ENCODE data around the gene PUSL1.

PUSL1 gene

DNA sequence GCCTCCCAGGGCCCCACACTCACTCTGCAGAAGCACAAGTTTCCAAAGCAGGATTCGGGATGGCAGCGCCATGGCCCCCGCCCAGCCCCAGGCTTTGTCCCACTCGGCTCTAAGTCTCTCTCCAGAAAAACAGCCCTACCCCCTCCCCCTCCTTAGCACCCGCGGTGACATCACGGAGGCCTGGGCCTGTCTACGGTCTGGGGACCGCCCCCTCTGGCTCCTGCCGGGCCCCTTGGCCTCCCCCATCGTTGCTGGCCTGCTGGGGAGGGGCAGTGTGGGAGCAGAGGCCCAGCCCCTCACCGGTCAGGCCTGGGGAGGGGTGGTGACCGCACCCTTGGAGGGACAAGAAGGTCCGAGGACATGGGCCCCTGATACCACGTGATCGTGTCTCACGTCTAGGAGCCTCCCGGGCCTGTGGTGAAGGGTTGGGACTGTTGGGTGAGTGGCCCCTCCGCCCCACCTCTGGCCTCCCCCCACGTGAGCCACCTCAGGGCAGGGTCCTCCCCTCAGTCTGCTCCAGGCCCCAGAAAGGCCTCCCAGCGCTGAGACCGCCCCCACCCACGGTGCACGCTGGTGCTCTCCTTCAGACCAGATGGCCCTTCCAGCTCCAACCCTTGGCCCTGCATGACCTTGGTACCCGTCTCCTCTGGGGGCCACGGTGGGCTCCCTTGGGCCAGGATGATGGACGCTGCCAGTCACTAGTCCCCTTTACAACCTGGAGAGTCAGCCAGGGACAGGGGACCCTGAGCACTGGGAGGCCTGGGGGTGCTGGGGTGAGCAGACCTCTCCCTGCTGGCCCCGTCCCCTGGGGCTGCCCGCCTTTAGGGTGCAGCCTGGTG is 50.3 kb downstream of the PUSL1 start, which contains the start of gene MXRA8 (continued):
- TF ChIP-seq ZNF704 (tag by site-specific recombination; IDR thresholded peaks at IDR 0.05) = no peak
- no peak for TF ChIP-seq ZSCAN23 (tag by site-specific recombination; IDR thresholded peaks at IDR 0.05)
- TF ChIP-seq ZNF112 (tag by site-specific recombination; IDR thresholded peaks at IDR 0.05) = no peak
- TF ChIP-seq ZNF701 (tag by site-specific recombination; IDR thresholded peaks at IDR 0.05) = no peak
- 0 out of 2 replicates have a peak, but pooled peaks have one; percentile 57 for TF ChIP-seq PATZ1 (tag by site-specific recombination; IDR thresholded peaks at IDR 0.05)
- TF ChIP-seq ZNF366 (tag by site-specific recombination; conservative IDR thresholded peaks at IDR 0.05) = no peak
- TF ChIP-seq, protein P1, sequence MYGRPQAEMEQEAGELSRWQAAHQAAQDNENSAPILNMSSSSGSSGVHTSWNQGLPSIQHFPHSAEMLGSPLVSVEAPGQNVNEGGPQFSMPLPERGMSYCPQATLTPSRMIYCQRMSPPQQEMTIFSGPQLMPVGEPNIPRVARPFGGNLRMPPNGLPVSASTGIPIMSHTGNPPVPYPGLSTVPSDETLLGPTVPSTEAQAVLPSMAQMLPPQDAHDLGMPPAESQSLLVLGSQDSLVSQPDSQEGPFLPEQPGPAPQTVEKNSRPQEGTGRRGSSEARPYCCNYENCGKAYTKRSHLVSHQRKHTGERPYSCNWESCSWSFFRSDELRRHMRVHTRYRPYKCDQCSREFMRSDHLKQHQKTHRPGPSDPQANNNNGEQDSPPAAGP (tag by site-specific recombination; IDR thresholded peaks at IDR 0.05) = peak; percentile 34; the same call in 1 of the 2 replicates
- TF ChIP-seq SP2 (tag by site-specific recombination; IDR thresholded peaks at IDR 0.05) = peak; percentile 33; the same call in 1 of the 2 replicates
- no peak for TF ChIP-seq ZNF677 (tag by site-specific recombination; IDR thresholded peaks at IDR 0.05)
- no peak for TF ChIP-seq BCL6B (tag by site-specific recombination; IDR thresholded peaks at IDR 0.05)
- TF ChIP-seq ZBTB6 (tag by site-specific recombination; IDR thresholded peaks at IDR 0.05) = peak; percentile 48; the same call in 1 of the 2 replicates
- no peak for TF ChIP-seq ZNF211 (tag by site-specific recombination; IDR thresholded peaks at IDR 0.05; ENCODE audit: low read depth)
- TF ChIP-seq ZNF585B (tag by site-specific recombination; IDR thresholded peaks at IDR 0.05) = no peak
- TF ChIP-seq ZNF776 (tag by site-specific recombination; IDR thresholded peaks at IDR 0.05; ENCODE audit: borderline replicate concordance) = no peak
- no peak for TF ChIP-seq ZFP37 (tag by site-specific recombination; IDR thresholded peaks at IDR 0.05)
- no peak for TF ChIP-seq ZNF10 (tag by site-specific recombination; IDR thresholded peaks at IDR 0.05)
- no peak for TF ChIP-seq ZNF302 (tag by site-specific recombination; IDR thresholded peaks at IDR 0.05; ENCODE audit: low read depth)
- peak; percentile 39; the same call in 1 of the 2 replicates for TF ChIP-seq ZNF629 (tag by site-specific recombination; IDR thresholded peaks at IDR 0.05)
- TF ChIP-seq GLI4 (tag by site-specific recombination; IDR thresholded peaks at IDR 0.05) = no peak
- no peak for TF ChIP-seq ZNF37A (tag by site-specific recombination; IDR thresholded peaks at IDR 0.05)
- TF ChIP-seq ZNF561 (tag by site-specific recombination; IDR thresholded peaks at IDR 0.05; ENCODE audit: borderline replicate concordance) = no peak
- TF ChIP-seq KLF7 (tag by site-specific recombination; IDR thresholded peaks at IDR 0.05; ENCODE audit: borderline replicate concordance) = no peak
- no peak for TF ChIP-seq ZNF560 (tag by site-specific recombination; IDR thresholded peaks at IDR 0.05; ENCODE audit: borderline replicate concordance)
- TF ChIP-seq EGR2 (tag by site-specific recombination; IDR thresholded peaks at IDR 0.05; ENCODE audit: low read depth) = no peak
- TF ChIP-seq ZFP41 (tag by site-specific recombination; IDR thresholded peaks at IDR 0.05; ENCODE audit: borderline replicate concordance) = no peak
- TF ChIP-seq GLIS2 (tag by site-specific recombination; IDR thresholded peaks at IDR 0.05) = peak; percentile 59
- no peak for TF ChIP-seq HOXC10 (CRISPR knock-in tag; IDR thresholded peaks at IDR 0.05)
- no peak for TF ChIP-seq ZNF768 (tag by site-specific recombination; IDR thresholded peaks at IDR 0.05)
- TF ChIP-seq RBAK (tag by site-specific recombination; IDR thresholded peaks at IDR 0.05) = no peak
- TF ChIP-seq ZNF514 (tag by site-specific recombination; IDR thresholded peaks at IDR 0.05) = no peak
- TF ChIP-seq BCL11B (tag by site-specific recombination; IDR thresholded peaks at IDR 0.05; ENCODE audit: low read depth) = no peak
- TF ChIP-seq ZNF76 (tag by site-specific recombination; IDR thresholded peaks at IDR 0.05; ENCODE audit: borderline replicate concordance, low read depth) = no peak
- TF ChIP-seq ZNF138 (tag by site-specific recombination; IDR thresholded peaks at IDR 0.05; ENCODE audit: borderline replicate concordance) = no peak
- TF ChIP-seq ZNF19 (tag by site-specific recombination; IDR thresholded peaks at IDR 0.05; ENCODE audit: low read depth) = no peak

Measured in HEK293 (cell line).